ENCODE measurements around the gene RALGDS. TPM values are rescaled to one million over a fixed set of nuclear protein-coding genes. Genes with fewer than 3 reads are reported as not detected.

Gene RALGDS
- total and polyA plus RNA-seq, 2 donors (not counting 1 experiment from before 2014, with no cell fraction given) = 62.4 to 88.0 TPM

- no peak overlapping the region for H3K4me3 ChIP-seq (ENCODE audit: control extremely low read depth in 1 of 5, extremely low read depth in 1 of 5, insufficient read depth in 1 of 5, low read depth in 2 of 5, low read length in 4 of 5)
- no peak for TF ChIP-seq EZH2 (IDR thresholded peaks at IDR 0.05; ENCODE audit: borderline replicate concordance, insufficient read depth, low read depth, low read length, poor library complexity, severe bottlenecking)
- TF ChIP-seq, protein P1, sequence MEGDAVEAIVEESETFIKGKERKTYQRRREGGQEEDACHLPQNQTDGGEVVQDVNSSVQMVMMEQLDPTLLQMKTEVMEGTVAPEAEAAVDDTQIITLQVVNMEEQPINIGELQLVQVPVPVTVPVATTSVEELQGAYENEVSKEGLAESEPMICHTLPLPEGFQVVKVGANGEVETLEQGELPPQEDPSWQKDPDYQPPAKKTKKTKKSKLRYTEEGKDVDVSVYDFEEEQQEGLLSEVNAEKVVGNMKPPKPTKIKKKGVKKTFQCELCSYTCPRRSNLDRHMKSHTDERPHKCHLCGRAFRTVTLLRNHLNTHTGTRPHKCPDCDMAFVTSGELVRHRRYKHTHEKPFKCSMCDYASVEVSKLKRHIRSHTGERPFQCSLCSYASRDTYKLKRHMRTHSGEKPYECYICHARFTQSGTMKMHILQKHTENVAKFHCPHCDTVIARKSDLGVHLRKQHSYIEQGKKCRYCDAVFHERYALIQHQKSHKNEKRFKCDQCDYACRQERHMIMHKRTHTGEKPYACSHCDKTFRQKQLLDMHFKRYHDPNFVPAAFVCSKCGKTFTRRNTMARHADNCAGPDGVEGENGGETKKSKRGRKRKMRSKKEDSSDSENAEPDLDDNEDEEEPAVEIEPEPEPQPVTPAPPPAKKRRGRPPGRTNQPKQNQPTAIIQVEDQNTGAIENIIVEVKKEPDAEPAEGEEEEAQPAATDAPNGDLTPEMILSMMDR (IDR thresholded peaks at IDR 0.05) = no peak
- DNase-seq (no peak), ATAC-seq (ENCODE audit: low read depth) (no peak)
- H3K4me2 ChIP-seq (replicated peaks; ENCODE audit: low read depth, low read length, poor library complexity, severe bottlenecking) = no peak overlapping the region
- intact Hi-C loops (cut with micrococcal nuclease) = no loop called here
- no peaks in the 10 kb centered on the region for H3K9me3 Mint-ChIP-seq (ENCODE audit: insufficient read depth)
- H2AFZ ChIP-seq (ENCODE audit: insufficient read depth, low read depth, low read length, poor library complexity, severe bottlenecking) = no peak overlapping the region
- H3K27me3 Mint-ChIP-seq = no peaks in the 10 kb centered on the region
- no peaks in the 10 kb centered on the region for H3K4me1 Mint-ChIP-seq
- no peaks in the 10 kb centered on the region for H3K4me1 ChIP-seq (ENCODE audit: control insufficient read depth in 2 of 2, insufficient read depth in 2 of 2, low read length in 2 of 2)
- no peaks in the 10 kb centered on the region for H3K79me2 ChIP-seq (ENCODE audit: control insufficient read depth, insufficient read depth, low read length)
- WGBS (ENCODE audit: insufficient coverage) = 97% methylated on average over 10 of the region's 11 CpGs
- no peaks in the 10 kb centered on the region for H4K20me1 ChIP-seq (ENCODE audit: control insufficient read depth, insufficient read depth, low read length, poor library complexity, severe bottlenecking)
- CTCF ChIA-PET = interaction anchor here (0.9 kb wide), 1 partner anchor 114 kb away, joined by 3 read pairs; no protein-coding TSS in a partner anchor
- H3K27ac Mint-ChIP-seq = no peak overlapping the region
- H3K27me3 ChIP-seq (replicated peaks in 1 of 4; ENCODE audit: control extremely low read depth in 1 of 4, control insufficient read depth in 3 of 4, insufficient read depth in 4 of 4, low read length in 3 of 4) = no peaks in the 10 kb centered on the region
- H3K4me3 Mint-ChIP-seq = no peak overlapping the region
- H3K9ac ChIP-seq (ENCODE audit: low read length) = no peak overlapping the region
- H3K36me3 ChIP-seq (replicated peaks in 1 of 2; ENCODE audit: control extremely low read depth in 1 of 2, control insufficient read depth in 1 of 2, extremely low read depth in 1 of 2, insufficient read depth in 2 of 2, low read length in 1 of 2) = no peaks in the 10 kb centered on the region
- no peaks in the 10 kb centered on the region for H3K9me3 ChIP-seq (ENCODE audit: control extremely low read depth in 1 of 3, control insufficient read depth in 2 of 3, insufficient read depth in 1 of 3, low read length in 2 of 3)
- H3K27ac ChIP-seq (ENCODE audit: low read length in 2 of 2) = no peak overlapping the region
- POLR2A ChIA-PET = no interaction called here
Measured at GRCh38 chr9:133067006-133067405, 54.0 kb downstream of the RALGDS start.

DNA sequence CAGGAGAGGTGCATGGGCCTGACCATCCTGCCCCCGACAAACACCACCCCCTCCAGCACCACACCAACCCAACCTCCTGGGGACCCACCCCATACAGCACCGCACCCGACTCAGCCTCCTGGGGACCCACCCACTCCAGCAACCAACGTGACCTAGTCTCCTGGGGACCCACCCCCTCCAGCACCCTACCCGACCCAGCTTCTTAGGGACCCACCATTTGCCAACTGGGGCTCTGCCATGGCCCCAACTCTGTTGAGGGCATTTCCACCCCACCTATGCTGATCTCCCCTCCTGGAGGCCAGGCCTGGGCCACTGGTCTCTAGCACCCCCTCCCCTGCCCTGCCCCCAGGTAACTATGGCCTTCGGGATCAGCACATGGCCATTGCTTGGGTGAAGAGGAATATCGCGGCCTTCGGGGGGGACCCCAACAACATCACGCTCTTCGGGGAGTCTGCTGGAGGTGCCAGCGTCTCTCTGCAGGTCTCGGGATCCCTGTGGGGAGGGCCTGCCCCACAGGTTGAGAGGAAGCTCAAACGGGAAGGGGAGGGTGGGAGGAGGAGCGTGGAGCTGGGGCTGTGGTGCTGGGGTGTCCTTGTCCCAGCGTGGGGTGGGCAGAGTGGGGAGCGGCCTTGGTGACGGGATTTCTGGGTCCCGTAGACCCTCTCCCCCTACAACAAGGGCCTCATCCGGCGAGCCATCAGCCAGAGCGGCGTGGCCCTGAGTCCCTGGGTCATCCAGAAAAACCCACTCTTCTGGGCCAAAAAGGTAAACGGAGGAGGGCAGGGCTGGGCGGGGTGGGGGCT is 54.7 kb downstream of the RALGDS start:
- Histone ChIP-seq H3K4me2 (replicated peaks; ENCODE audit: low read depth, low read length, poor library complexity, severe bottlenecking) (no peak overlapping the region), H3K36me3 (replicated peaks in 1 of 2; ENCODE audit: control extremely low read depth in 1 of 2, control insufficient read depth in 1 of 2, extremely low read depth in 1 of 2, insufficient read depth in 2 of 2, low read length in 1 of 2) (no peaks in the 10 kb centered on the region), H3K4me1 (ENCODE audit: control insufficient read depth in 2 of 2, insufficient read depth in 2 of 2, low read length in 2 of 2) (no peaks in the 10 kb centered on the region), H3K27me3 (replicated peaks in 1 of 4; ENCODE audit: control extremely low read depth in 1 of 4, control insufficient read depth in 3 of 4, insufficient read depth in 4 of 4, low read length in 3 of 4) (no peaks in the 10 kb centered on the region), H3K4me3 (ENCODE audit: control extremely low read depth in 1 of 5, extremely low read depth in 1 of 5, insufficient read depth in 1 of 5, low read depth in 2 of 5, low read length in 4 of 5) (no peak overlapping the region), H3K9ac (ENCODE audit: low read length) (no peak overlapping the region), H4K20me1 (ENCODE audit: control insufficient read depth, insufficient read depth, low read length, poor library complexity, severe bottlenecking) (no peaks in the 10 kb centered on the region), H3K79me2 (ENCODE audit: control insufficient read depth, insufficient read depth, low read length) (no peaks in the 10 kb centered on the region), H2AFZ (ENCODE audit: insufficient read depth, low read depth, low read length, poor library complexity, severe bottlenecking) (no peak overlapping the region), H3K9me3 (ENCODE audit: control extremely low read depth in 1 of 3, control insufficient read depth in 2 of 3, insufficient read depth in 1 of 3, low read length in 2 of 3) (no peaks in the 10 kb centered on the region), H3K27ac (ENCODE audit: low read length in 2 of 2) (no peak overlapping the region)
- CTCF ChIA-PET = interaction anchor here (0.9 kb wide), 1 partner anchor 115 kb away, joined by 3 read pairs; no protein-coding TSS in a partner anchor
- DNase-seq (no peak), ATAC-seq (ENCODE audit: low read depth) (no peak)
- intact Hi-C loops (cut with micrococcal nuclease) = no loop called here
- Mint-ChIP-seq H3K27me3 (no peaks in the 10 kb centered on the region), H3K4me3 (no peak overlapping the region), H3K9me3 (ENCODE audit: insufficient read depth) (no peaks in the 10 kb centered on the region), H3K27ac (no peak overlapping the region), H3K4me1 (no peaks in the 10 kb centered on the region)
- no peak for TF ChIP-seq EZH2 (IDR thresholded peaks at IDR 0.05; ENCODE audit: borderline replicate concordance, insufficient read depth, low read depth, low read length, poor library complexity, severe bottlenecking)
- TF ChIP-seq, protein P1 (IDR thresholded peaks at IDR 0.05) = no peak
- WGBS (ENCODE audit: insufficient coverage) = 96% methylated on average over 19 of the region's 25 CpGs
- POLR2A ChIA-PET = no interaction called here
